WERI-Rb-1 (cell line): ENCODE results near the gene ASB18.

Experiments used
- DNase-seq: peaks from one replicate; pipeline ENCODE4 v3.0.0-alpha.2; 2020
- H3K27ac ChIP-seq: fragments of 250-450 bp; sonication (Bioruptor Pico); 2 replicates; pipeline ENCODE4 v1.5.1; 2020; ENCODE audit warnings: mild to moderate bottlenecking, moderate library complexity
- H3K27me3 ChIP-seq: fragments of 250-450 bp; sonication (Bioruptor Pico); 2 replicates; pipeline ENCODE4 v1.5.1; 2021; ENCODE audit warnings: mild to moderate bottlenecking, low read depth, moderate library complexity; ENCODE audit not compliant: insufficient read depth, severe bottlenecking
- H3K36me3 ChIP-seq: fragments of 250-450 bp; sonication (Bioruptor Pico); 2 replicates; pipeline ENCODE4 v1.5.1; 2020; ENCODE audit warnings: mild to moderate bottlenecking, moderate library complexity
- H3K4me3 ChIP-seq: 2 replicates; pipeline ENCODE4 v1.5.1; 2011; ENCODE audit warnings: low read depth, mild to moderate bottlenecking, control low read depth, low read length
- H3K9me3 ChIP-seq: fragments of 250-450 bp; sonication (Bioruptor Pico); 2 replicates; pipeline ENCODE4 v1.5.1; 2021; ENCODE audit warnings: mild to moderate bottlenecking, moderate library complexity; ENCODE audit not compliant: severe bottlenecking
- TF ChIP-seq, protein P1 (sequence below): IDR thresholded peaks from 2 replicates; pipeline ENCODE4 v1.5.1; 2011; ENCODE audit warnings: low read depth, mild to moderate bottlenecking, control low read depth, inconsistent platforms, low read length

Gene ASB18

GRCh38 chr2:236223675-236224074 lies 40.5 kb downstream of the ASB18 start:
- DNase-seq: no peak
- H3K36me3 ChIP-seq: no peaks in the 10 kb centered on the region
- TF ChIP-seq, protein P1, sequence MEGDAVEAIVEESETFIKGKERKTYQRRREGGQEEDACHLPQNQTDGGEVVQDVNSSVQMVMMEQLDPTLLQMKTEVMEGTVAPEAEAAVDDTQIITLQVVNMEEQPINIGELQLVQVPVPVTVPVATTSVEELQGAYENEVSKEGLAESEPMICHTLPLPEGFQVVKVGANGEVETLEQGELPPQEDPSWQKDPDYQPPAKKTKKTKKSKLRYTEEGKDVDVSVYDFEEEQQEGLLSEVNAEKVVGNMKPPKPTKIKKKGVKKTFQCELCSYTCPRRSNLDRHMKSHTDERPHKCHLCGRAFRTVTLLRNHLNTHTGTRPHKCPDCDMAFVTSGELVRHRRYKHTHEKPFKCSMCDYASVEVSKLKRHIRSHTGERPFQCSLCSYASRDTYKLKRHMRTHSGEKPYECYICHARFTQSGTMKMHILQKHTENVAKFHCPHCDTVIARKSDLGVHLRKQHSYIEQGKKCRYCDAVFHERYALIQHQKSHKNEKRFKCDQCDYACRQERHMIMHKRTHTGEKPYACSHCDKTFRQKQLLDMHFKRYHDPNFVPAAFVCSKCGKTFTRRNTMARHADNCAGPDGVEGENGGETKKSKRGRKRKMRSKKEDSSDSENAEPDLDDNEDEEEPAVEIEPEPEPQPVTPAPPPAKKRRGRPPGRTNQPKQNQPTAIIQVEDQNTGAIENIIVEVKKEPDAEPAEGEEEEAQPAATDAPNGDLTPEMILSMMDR: no peak
- H3K4me3 ChIP-seq: no peak overlapping the region
- no peak overlapping the region for H3K27ac ChIP-seq
- no peaks in the 10 kb centered on the region for H3K9me3 ChIP-seq
- peaks cover 52% of the 10 kb centered on the region for H3K27me3 ChIP-seq

DNA sequence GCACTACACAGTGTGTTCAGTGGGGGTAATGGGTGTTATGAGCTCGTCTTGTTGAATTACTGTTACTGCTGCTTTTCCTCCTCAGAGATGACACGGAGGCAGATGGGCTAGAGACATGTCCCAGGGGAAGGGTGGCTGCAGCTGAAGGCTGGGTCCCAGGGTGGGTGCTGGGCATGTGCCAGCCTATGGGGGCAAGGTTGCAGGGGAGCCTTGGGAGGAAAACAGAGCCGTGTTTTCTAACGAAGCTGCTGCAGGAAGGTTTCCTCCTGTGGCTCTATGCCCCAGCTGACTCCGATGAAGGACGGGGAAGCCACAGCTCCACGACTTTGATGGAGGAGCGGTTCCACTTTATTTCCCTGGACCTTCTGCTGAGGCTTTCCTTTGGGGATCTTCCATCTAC lies 42.4 kb downstream of the ASB18 start:
- Histone ChIP-seq H3K27me3 (peaks cover 45% of the 10 kb centered on the region), H3K9me3 (no peaks in the 10 kb centered on the region), H3K27ac (no peak overlapping the region), H3K4me3 (no peak overlapping the region), H3K36me3 (no peaks in the 10 kb centered on the region)
- TF ChIP-seq, protein P1: no peak
- DNase-seq: no peak

- DNase-seq: no peak
- no peaks in the 10 kb centered on the region for H3K9me3 ChIP-seq
- no peak overlapping the region for H3K4me3 ChIP-seq
- H3K27ac ChIP-seq: no peak overlapping the region
- H3K36me3 ChIP-seq: no peaks in the 10 kb centered on the region
- TF ChIP-seq, protein P1: no peak
- H3K27me3 ChIP-seq: peaks cover 52% of the 10 kb centered on the region
These were observed 44.8 kb downstream of the ASB18 start for GRCh38 chr2:236219411-236219810.

- TF ChIP-seq, protein P1: no peak
- Histone ChIP-seq H3K36me3 (no peaks in the 10 kb centered on the region), H3K27me3 (peaks cover 63% of the 10 kb centered on the region), H3K27ac (no peak overlapping the region), H3K4me3 (no peak overlapping the region), H3K9me3 (no peaks in the 10 kb centered on the region)
- no peak for DNase-seq
These were observed 46.3 kb downstream of the ASB18 start for GRCh38 chr2:236217926-236218325.

DNA sequence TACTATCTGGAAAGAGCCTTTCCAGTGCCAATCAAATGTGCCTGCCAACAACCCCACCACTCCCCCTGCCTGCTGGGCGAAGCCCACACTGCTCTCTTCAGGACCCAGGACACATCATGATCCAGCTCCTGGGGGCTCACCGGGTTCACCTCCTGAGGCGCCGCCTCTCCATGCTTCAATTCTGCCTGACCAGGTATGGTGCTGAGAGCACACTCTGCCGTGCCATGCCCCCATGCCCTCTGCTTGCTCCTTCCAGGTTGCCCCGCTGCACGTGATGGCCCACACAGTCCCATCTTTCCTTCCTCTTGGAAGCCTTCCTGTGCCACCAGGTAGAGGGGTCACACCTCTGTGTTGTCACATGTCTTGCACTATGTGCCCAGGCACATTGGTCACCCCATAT lies 47.5 kb downstream of the ASB18 start:
- DNase-seq: no peak
- Histone ChIP-seq H3K9me3 (no peaks in the 10 kb centered on the region), H3K27me3 (peaks cover 56% of the 10 kb centered on the region), H3K36me3 (no peaks in the 10 kb centered on the region), H3K4me3 (no peak overlapping the region), H3K27ac (no peak overlapping the region)
- TF ChIP-seq, protein P1: no peak

DNA sequence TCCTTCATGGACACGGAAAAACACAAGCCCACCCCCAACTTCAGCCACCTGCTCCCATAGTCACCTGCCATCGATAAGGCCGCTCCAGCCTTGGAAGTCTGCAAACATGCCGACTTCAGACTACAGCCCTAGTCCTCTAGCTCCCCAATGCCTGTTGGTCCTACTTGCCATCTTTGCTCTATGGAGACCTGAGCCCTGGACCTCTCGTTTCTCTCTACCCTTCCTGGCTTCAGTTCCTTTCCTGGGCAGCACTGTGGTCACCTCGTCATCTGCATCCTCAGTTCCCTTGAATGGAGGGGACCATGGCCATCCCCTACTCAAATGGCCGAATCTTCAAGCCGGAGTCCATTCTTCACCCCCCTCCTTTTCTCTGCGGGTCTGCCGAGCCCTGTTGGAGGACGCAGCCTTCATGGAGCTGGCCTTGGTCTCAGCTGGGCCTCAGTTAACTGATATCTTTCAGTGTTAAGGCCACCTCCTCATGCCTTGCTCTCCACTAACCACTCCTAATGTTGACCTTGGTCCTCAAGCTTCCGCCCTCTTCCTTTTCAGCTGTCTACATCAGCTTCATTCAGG lies 48.4 kb downstream of the ASB18 start:
- TF ChIP-seq, protein P1: no peak

More for the DNA sequence above, 48.4 kb downstream of the ASB18 start:
- no peaks in the 10 kb centered on the region for H3K36me3 ChIP-seq
- H3K4me3 ChIP-seq: no peak overlapping the region
- no peaks in the 10 kb centered on the region for H3K9me3 ChIP-seq
- H3K27ac ChIP-seq: no peak overlapping the region
- peaks cover 55% of the 10 kb centered on the region for H3K27me3 ChIP-seq
- no peak for DNase-seq
